ENCODE results near the gene PALMD. TPM values are rescaled to one million over a fixed set of nuclear protein-coding genes. Genes with fewer than 3 reads are reported as not detected.

PALMD gene
- total RNA-seq, 1 donor = 16.8 TPM

GRCh38 chr1:99697580-99697979 lies 51.7 kb downstream of the PALMD start:
- no peak for DNase-seq (ENCODE audit: low read depth)
- no peak overlapping the region for H3K4me3 ChIP-seq (ENCODE audit: low read depth, low read length)
- TF ChIP-seq CTCF (IDR thresholded peaks at IDR 0.05; ENCODE audit: insufficient read depth, low read depth, low read length) = no peak

GRCh38 chr1:99700020-99700419 lies 54.1 kb downstream of the PALMD start:
- H3K4me3 ChIP-seq (ENCODE audit: low read depth, low read length) = no peak overlapping the region
- no peak for TF ChIP-seq CTCF (IDR thresholded peaks at IDR 0.05; ENCODE audit: insufficient read depth, low read depth, low read length)
- DNase-seq (ENCODE audit: low read depth) = no peak

GRCh38 chr1:99702221-99702620 lies 56.3 kb downstream of the PALMD start:
- H3K4me3 ChIP-seq (ENCODE audit: low read depth, low read length) = no peak overlapping the region
- no peak for TF ChIP-seq CTCF (IDR thresholded peaks at IDR 0.05; ENCODE audit: insufficient read depth, low read depth, low read length)
- no peak for DNase-seq (ENCODE audit: low read depth)

- no peak for TF ChIP-seq CTCF (IDR thresholded peaks at IDR 0.05; ENCODE audit: insufficient read depth, low read depth, low read length)
- H3K4me3 ChIP-seq (ENCODE audit: low read depth, low read length) = peak overlapping the region; percentile 18
- DNase-seq (ENCODE audit: low read depth) = no peak
These were observed 58.5 kb downstream of the PALMD start for GRCh38 chr1:99704356-99704816.

GRCh38 chr1:99705385-99705784 lies 59.5 kb downstream of the PALMD start:
- TF ChIP-seq CTCF (IDR thresholded peaks at IDR 0.05; ENCODE audit: insufficient read depth, low read depth, low read length) = no peak
- no peak overlapping the region for H3K4me3 ChIP-seq (ENCODE audit: low read depth, low read length)
- no peak for DNase-seq (ENCODE audit: low read depth)

GRCh38 chr1:99707535-99708142 lies 61.7 kb downstream of the PALMD start:
- H3K4me3 ChIP-seq (ENCODE audit: low read depth, low read length) = no peak overlapping the region
- peak; percentile 68 for DNase-seq (ENCODE audit: low read depth)
- peak; percentile 86 for TF ChIP-seq CTCF (IDR thresholded peaks at IDR 0.05; ENCODE audit: insufficient read depth, low read depth, low read length)

GRCh38 chr1:99710994-99711393 lies 65.1 kb downstream of the PALMD start:
- no peak for DNase-seq (ENCODE audit: low read depth)
- TF ChIP-seq CTCF (IDR thresholded peaks at IDR 0.05; ENCODE audit: insufficient read depth, low read depth, low read length) = no peak
- no peak overlapping the region for H3K4me3 ChIP-seq (ENCODE audit: low read depth, low read length)

All from fibroblast of villous mesenchyme (primary cell).